HepG2 (cell line): Measurements from ENCODE around the gene URM1. TPM values are rescaled to one million over a fixed set of nuclear protein-coding genes. Genes with fewer than 3 reads are reported as not detected.
A peak's percentile ranks its signal among the peaks of the same experiment; 100 is the strongest.

Experiments used
- ATAC-seq: fragments of 200-7000 bp; cut with Tn5 transposase; 3 replicates; pipeline ENCODE4 v1.9.1; 2020; ENCODE audit warnings: mild to moderate bottlenecking, moderate library complexity
- BruUV-seq: library from RNA; stranded (reverse); fragments of 400-500 nt; replicated peaks from 2 replicates; lab custom pipeline; 2021; lab: Mats Ljungman, UMichigan
- CTCF ChIA-PET: fragments of 300-600 bp; formaldehyde crosslinking; extraction: SDS; loops from one replicate; lab custom pipeline; 2021; ENCODE audit warnings: low total read pairs, inconsistent platforms, low intra/inter-chr PET ratio; lab: Yijun Ruan, JAX
- POLR2A ChIA-PET: fragments of 350-600 bp; sonication (Branson Sonifier 250); formaldehyde crosslinking; loops from one replicate; lab custom pipeline; 2020; ENCODE audit warnings: antibody characterized with exemption, inconsistent platforms; lab: Yijun Ruan, JAX
- DNase-seq: peaks from one replicate; pipeline ENCODE4 v3.0.0-alpha.2; 2015; ENCODE audit warnings: low spot score
- FAIRE-seq: peaks from 3 replicates; lab custom pipeline; 2011; peaks lifted over from hg19 to GRCh38; lab: Jason Lieb, UNC
- H2AFZ ChIP-seq: one replicate; pipeline ENCODE4 v1.6.1; 2011; ENCODE audit warnings: low read length, inconsistent platforms
- H3K27ac ChIP-seq: fragments of 300-600 bp; 3 replicates; pipeline ENCODE4 v1.8.0; 2011; ENCODE audit warnings: mixed run types, mild to moderate bottlenecking, mixed read lengths, low read length, inconsistent platforms; ENCODE audit not compliant: insufficient read depth; ENCODE audit errors: extremely low read length
- H3K27me3 ChIP-seq, 2 experiments: fragments of 200-600 bp in 1 of 2; 2 replicates in 1 of 2; 3 replicates in 1 of 2; pipeline versions ENCODE4 v1.6.0 to v1.8.0; 2011; ENCODE audit warnings: low read length in 2 of 2, mild to moderate bottlenecking in 2 of 2, moderate library complexity in 2 of 2, inconsistent platforms in 1 of 2; ENCODE audit not compliant: insufficient read depth in 2 of 2, control insufficient read depth in 1 of 2
- H3K36me3 ChIP-seq, 2 experiments: fragments of 200-600 bp in 1 of 2; replicated peaks in 1 of 2; 2 replicates in 1 of 2; 3 replicates in 1 of 2; pipeline versions ENCODE4 v1.5.1 to v1.8.0; 2011; ENCODE audit warnings: low read length in 2 of 2, inconsistent platforms in 1 of 2; ENCODE audit not compliant: insufficient read depth in 2 of 2, control insufficient read depth in 1 of 2
- H3K4me1 ChIP-seq: 2 replicates; pipeline ENCODE4 v1.5.1; 2012; ENCODE audit warnings: low read length, inconsistent platforms; ENCODE audit not compliant: insufficient read depth
- H3K4me2 ChIP-seq: 2 replicates; pipeline ENCODE4 v1.6.0; 2011; ENCODE audit warnings: low read depth, low read length, inconsistent platforms
- H3K4me3 ChIP-seq, 3 experiments: fragments of 200-600 bp in 1 of 3; sonication (generic), shearing (Covaris generic) in 1 of 3; replicated peaks in 1 of 3; 2 replicates each; pipeline ENCODE4 v1.5.1; 2011 to 2016; ENCODE audit warnings: low read length in 3 of 3, inconsistent platforms in 2 of 3, low read depth in 2 of 3, mild to moderate bottlenecking in 2 of 3, control low read depth in 1 of 3, mixed read lengths in 1 of 3; ENCODE audit not compliant: insufficient read depth in 1 of 3
- H3K79me2 ChIP-seq: one replicate; pipeline ENCODE4 v1.6.1; 2011; ENCODE audit warnings: low read length, inconsistent platforms; ENCODE audit not compliant: insufficient read depth
- H3K9ac ChIP-seq: 2 replicates; pipeline ENCODE4 v1.6.0; 2011; ENCODE audit warnings: mild to moderate bottlenecking, low read depth, low read length, inconsistent platforms; ENCODE audit not compliant: insufficient read depth
- H3K9me3 ChIP-seq: 2 replicates; pipeline ENCODE4 v1.5.1; 2012; ENCODE audit warnings: mild to moderate bottlenecking, low read length
- H4K20me1 ChIP-seq: 2 replicates; pipeline ENCODE4 v1.6.0; 2011; ENCODE audit warnings: inconsistent platforms, mild to moderate bottlenecking, low read length, moderate library complexity; ENCODE audit not compliant: insufficient read depth
- CTCF ChIP-seq: sonication (generic); formaldehyde crosslinking; IDR thresholded peaks from 2 replicates; pipeline ENCODE4 v1.5.0; 2020; ENCODE audit warnings: mild to moderate bottlenecking, missing genetic modification reagents, moderate library complexity
- KDM1A ChIP-seq: IDR thresholded peaks from 2 replicates; pipeline ENCODE4 v1.6.1; 2016; ENCODE audit warnings: missing compliant biosample characterization
- PREB ChIP-seq: sonication (generic); formaldehyde crosslinking; IDR thresholded peaks from 2 replicates; pipeline ENCODE4 v1.4.0; 2020; ENCODE audit warnings: missing genetic modification reagents
- RXRB ChIP-seq: IDR thresholded peaks from 2 replicates; pipeline ENCODE4 v1.6.1; 2016; ENCODE audit warnings: borderline replicate concordance, missing genetic modification reagents, missing compliant biosample characterization
- SALL1 ChIP-seq: sonication (generic); formaldehyde crosslinking; IDR thresholded peaks from 2 replicates; pipeline ENCODE4 v1.8.0; 2022; ENCODE audit warnings: mild to moderate bottlenecking, missing genetic modification reagents
- SMC3 ChIP-seq: IDR thresholded peaks from 2 replicates; pipeline ENCODE4 v1.6.1; 2011; ENCODE audit warnings: low read length, improper control_type of control experiment
- ZMYM3 ChIP-seq: sonication (generic); formaldehyde crosslinking; IDR thresholded peaks from 2 replicates; pipeline ENCODE4 v1.5.1; 2020; ENCODE audit warnings: mild to moderate bottlenecking, missing genetic modification reagents
- ZNF430 ChIP-seq: sonication (generic); formaldehyde crosslinking; IDR thresholded peaks from 2 replicates; pipeline ENCODE4 v1.9.0; 2021; ENCODE audit warnings: mild to moderate bottlenecking, missing genetic modification reagents
- ZNF501 ChIP-seq: sonication (generic); formaldehyde crosslinking; IDR thresholded peaks from 2 replicates; pipeline ENCODE4 v1.5.1; 2020; ENCODE audit warnings: mild to moderate bottlenecking, moderate library complexity, missing genetic modification reagents
- ZNF614 ChIP-seq: IDR thresholded peaks from 2 replicates; pipeline ENCODE4 v1.6.1; 2018; ENCODE audit warnings: missing biosample characterization, missing genetic modification reagents, inconsistent platforms, borderline replicate concordance
- WGBS: methylation state at CpG from one replicate; pipeline ENCODE4 v1.1.6; 2017; ENCODE audit warnings: low lambda C conversion rate; 5-methylcytosine and 5-hydroxymethylcytosine counted together
- in situ Hi-C: cut with HindIII; loops from 2 replicates; pipeline ENCODE4 v1.10.0; 2017; ENCODE audit warnings: low pct_unique_long_range_greater_than_20kb; ENCODE audit not compliant: extremely low pct_ligation_motif_present
- intact Hi-C: fragments of 100-400 bp; cut with micrococcal nuclease; formaldehyde crosslinking; loops from one replicate; pipeline ENCODE4 v1.10.0; 2022; ENCODE audit not compliant: unreplicated experiment
- polyA plus RNA-seq, 8 experiments: library from polyadenylated mRNA; depleted of rRNA in 3 of 8; stranded (reverse) in 7 of 8; unstranded in 1 of 8; fragments of >200 nt; fragmentation: Illumina TruSeq in 4 of 8; extraction: Trizol in 4 of 8; gene quantifications; 2 replicates each; pipeline versions ENCODE4 v1.2.1 to v1.2.3, GENCODE V29; 2011 to 2016; ENCODE audit warnings: low read depth in 4 of 8, missing spikeins in 1 of 8, mixed read lengths in 1 of 8; ENCODE audit not compliant: insufficient read depth in 1 of 8
- total RNA-seq, 5 experiments: library from RNA; depleted of rRNA; stranded (reverse); fragments of >200 nt; fragmentation: Illumina TruSeq; extraction: Trizol; gene quantifications; 2 replicates each; pipeline ENCODE4 v1.2.3, GENCODE V29; 2016; ENCODE audit warnings: low read depth in 1 of 5
- TF ChIP-seq, protein P1 (sequence below): sonication (generic); formaldehyde crosslinking; IDR thresholded peaks from 2 replicates; pipeline ENCODE4 v1.4.0; 2020; ENCODE audit warnings: missing genetic modification reagents

URM1 gene
- total and polyA plus RNA-seq, 2 of the 13 experiments (the other 11 are each of a cell fraction or from before 2014, with no cell fraction given) = 37.1 to 41.3 TPM

DNA sequence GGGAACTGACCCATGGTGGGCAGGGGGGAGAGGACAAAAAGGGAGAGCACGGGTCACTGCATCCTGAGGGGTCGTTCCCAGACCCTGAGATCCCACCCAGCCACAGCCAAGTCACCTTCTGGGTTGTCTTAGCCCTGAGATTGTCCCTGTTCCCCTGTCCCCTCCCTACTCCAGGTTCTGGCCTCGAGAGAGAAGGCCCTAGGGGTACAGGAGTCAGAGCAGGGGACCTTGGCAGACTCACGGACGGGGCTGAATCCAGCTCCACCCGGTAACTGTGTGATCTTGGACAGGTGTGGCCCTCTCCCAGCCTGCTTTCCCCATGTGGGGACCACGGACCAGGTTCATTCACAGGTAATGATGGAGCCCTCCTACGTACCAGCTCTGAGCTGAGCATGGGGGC, 38.3 kb downstream of the URM1 start:
- in situ Hi-C loops = no loop called here
- DNase-seq = no peak
- Histone ChIP-seq H3K27ac (no peak overlapping the region), H3K79me2 (no peaks in the 10 kb centered on the region)
- TF ChIP-seq RXRB (CRISPR knock-in tag) (no peak), ZNF501 (no peak), ZNF430 (CRISPR knock-in tag) (no peak), PREB (no peak)
- TF ChIP-seq, all 625 proteins: peak for 0
- Histone ChIP-seq H3K9me3 (no peaks in the 10 kb centered on the region), H4K20me1 (no peaks in the 10 kb centered on the region), H2AFZ (no peak overlapping the region), H3K4me2 (no peak overlapping the region; the same call in 1 of the 2 replicates), H3K27me3 (peaks cover 0 to 13% of the 10 kb centered on the region in 2 experiments; a peak in 1 of 5 replicates), H3K4me1 (peaks cover 60% of the 10 kb centered on the region), H3K9ac (no peak overlapping the region), H3K4me3 (no peak overlapping the region), H3K36me3 (no peaks in the 10 kb centered on the region)
- BruUV-seq = no TSS peak
- ATAC-seq (peak; percentile 3; the same call in 1 of the 3 replicates), FAIRE-seq (no peak)
- WGBS = 0% methylated on average over 1 of the region's 8 CpGs
- intact Hi-C loops = no loop called here
- ChIA-PET POLR2A (interaction anchor here (0.5 to 1.3 kb wide), 3 partner anchors 10 to 134 kb away, joined by 3 to 4 read pairs (median 3); partner anchors contain the start of genes GOLGA2 and SWI5), CTCF (no interaction called here)

GRCh38 chr9:128409978-128410377, 38.8 kb downstream of the URM1 start:
- Histone ChIP-seq H3K4me3 (no peak overlapping the region), H3K4me2 (no peak overlapping the region), H3K9me3 (no peaks in the 10 kb centered on the region), H3K36me3 (no peaks in the 10 kb centered on the region), H4K20me1 (no peaks in the 10 kb centered on the region), H3K79me2 (no peaks in the 10 kb centered on the region), H3K9ac (no peak overlapping the region), H3K4me1 (peaks cover 62% of the 10 kb centered on the region), H2AFZ (no peak overlapping the region), H3K27me3 (peaks cover 0 to 13% of the 10 kb centered on the region in 2 experiments; a peak in 2 of 5 replicates), H3K27ac (no peak overlapping the region)
- BruUV-seq = no TSS peak
- 21% methylated on average over 6 of the region's 6 CpGs for WGBS
- ChIA-PET CTCF (interaction anchor here (1.0 kb wide), 1 partner anchor 48 kb away, joined by 3 read pairs; no protein-coding TSS in a partner anchor), POLR2A (interaction anchor here (0.5 to 1.3 kb wide), 5 partner anchors 10 to 134 kb away, joined by 3 to 4 read pairs (median 3); partner anchors contain the start of genes CERCAM, GOLGA2, SWI5 and URM1)
- ATAC-seq (peak; percentile 50), DNase-seq (peak; percentile 24), FAIRE-seq (no peak)
- in situ Hi-C loops = loop anchor here (5.0 kb wide), 2 partner anchors 48 to 113 kb away; no protein-coding TSS in a partner anchor
- intact Hi-C loops = loop anchor here (5.0 kb wide), 1 partner anchor 113 kb away; no protein-coding TSS in a partner anchor
- TF ChIP-seq ZMYM3 (CRISPR knock-in tag) (peak; percentile 56), KDM1A (CRISPR knock-in tag) (0 out of 2 replicates have a peak, but pooled peaks have one; percentile 64), SALL1 (CRISPR knock-in tag) (0 out of 2 replicates have a peak, but pooled peaks have one; percentile 11), ZNF614 (no peak), SMC3 (peak; percentile 19; the same call in 1 of the 2 replicates), CTCF (CRISPR knock-in tag) (peak; percentile 49)
- TF ChIP-seq, protein P1, sequence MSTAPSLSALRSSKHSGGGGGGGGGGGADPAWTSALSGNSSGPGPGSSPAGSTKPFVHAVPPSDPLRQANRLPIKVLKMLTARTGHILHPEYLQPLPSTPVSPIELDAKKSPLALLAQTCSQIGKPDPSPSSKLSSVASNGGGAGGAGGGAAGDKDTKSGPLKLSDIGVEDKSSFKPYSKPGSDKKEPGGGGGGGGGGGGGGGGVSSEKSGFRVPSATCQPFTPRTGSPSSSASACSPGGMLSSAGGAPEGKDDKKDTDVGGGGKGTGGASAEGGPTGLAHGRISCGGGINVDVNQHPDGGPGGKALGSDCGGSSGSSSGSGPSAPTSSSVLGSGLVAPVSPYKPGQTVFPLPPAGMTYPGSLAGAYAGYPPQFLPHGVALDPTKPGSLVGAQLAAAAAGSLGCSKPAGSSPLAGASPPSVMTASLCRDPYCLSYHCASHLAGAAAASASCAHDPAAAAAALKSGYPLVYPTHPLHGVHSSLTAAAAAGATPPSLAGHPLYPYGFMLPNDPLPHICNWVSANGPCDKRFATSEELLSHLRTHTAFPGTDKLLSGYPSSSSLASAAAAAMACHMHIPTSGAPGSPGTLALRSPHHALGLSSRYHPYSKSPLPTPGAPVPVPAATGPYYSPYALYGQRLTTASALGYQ (CRISPR knock-in tag) = no peak
